ENCODE results near the gene RCC2. TPM values are rescaled to one million over a fixed set of nuclear protein-coding genes. Genes with fewer than 3 reads are reported as not detected.

Gene RCC2
- total and polyA plus RNA-seq, 2 of the 4 experiments (the other 2 are of a cell fraction), result 24.0 to 38.9 TPM

DNA sequence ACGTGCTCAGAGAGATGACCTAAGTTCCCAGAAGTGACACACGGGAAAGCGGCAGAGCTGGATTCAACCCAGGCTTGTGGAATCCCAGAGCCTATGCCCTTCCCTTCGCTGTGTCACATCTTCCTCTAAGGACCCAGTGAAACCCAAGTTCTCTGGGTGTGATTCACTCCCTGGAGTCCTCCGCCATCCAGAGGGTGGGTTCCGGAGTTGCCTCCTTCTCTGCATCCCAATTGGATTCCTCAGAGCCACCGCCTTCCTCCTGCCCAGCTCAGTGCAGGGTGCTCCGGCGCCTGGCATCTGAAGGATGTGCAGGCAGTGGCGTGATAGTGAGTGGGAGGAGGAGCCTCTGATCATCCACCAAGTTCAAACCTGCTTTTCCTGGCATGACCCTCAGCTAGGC is 20.7 kb upstream of the RCC2 start:
- Histone ChIP-seq H3K4me3 (ENCODE audit: insufficient read depth, low read depth, low read length) (no peak overlapping the region), H2BK5ac (ENCODE audit: low read depth, low read length, poor library complexity, severe bottlenecking) (no peak overlapping the region), H4K8ac (ENCODE audit: low read depth in 2 of 2, low read length in 2 of 2) (no peak overlapping the region), H2BK15ac (ENCODE audit: low read depth, low read length) (no peak overlapping the region), H3K27ac (ENCODE audit: insufficient read depth, low read length) (no peak overlapping the region), H3K4me2 (ENCODE audit: low read depth, low read length) (no peak overlapping the region), H3K18ac (ENCODE audit: low read depth, low read length) (no peak overlapping the region), H3K27me3 (ENCODE audit: control insufficient read depth, insufficient read depth, low read length) (peaks cover 2% of the 10 kb centered on the region), H3K23ac (ENCODE audit: low read depth, low read length) (no peak overlapping the region), H3K36me3 (ENCODE audit: control insufficient read depth, insufficient read depth, low read length) (no peaks in the 10 kb centered on the region), H2AFZ (replicated peaks; ENCODE audit: low read length, poor library complexity) (no peak overlapping the region), H4K5ac (ENCODE audit: low read depth, low read length) (no peak overlapping the region), H3K56ac (ENCODE audit: extremely low read depth, insufficient read depth, low read length) (no peak overlapping the region), H3K9me3 (ENCODE audit: control insufficient read depth, insufficient read depth, low read length) (no peaks in the 10 kb centered on the region), H3K79me1 (ENCODE audit: low read depth in 1 of 2, low read length in 2 of 2) (no peaks in the 10 kb centered on the region), H4K91ac (ENCODE audit: insufficient read depth, low read depth, low read length) (no peak overlapping the region), H2BK120ac (ENCODE audit: low read depth, low read length) (no peak overlapping the region), H3K4ac (ENCODE audit: low read depth, low read length) (no peak overlapping the region), H2AK5ac (ENCODE audit: low read depth, low read length) (no peak overlapping the region), H3K9ac (ENCODE audit: low read depth, low read length) (no peak overlapping the region), H3K4me1 (ENCODE audit: control insufficient read depth, insufficient read depth, low read length) (no peaks in the 10 kb centered on the region), H2AK9ac (replicated peaks; ENCODE audit: low read depth, low read length, poor library complexity) (no peak overlapping the region), H2BK20ac (ENCODE audit: low read depth, low read length) (no peak overlapping the region), H4K20me1 (ENCODE audit: insufficient read depth, low read length) (no peaks in the 10 kb centered on the region), H3K14ac (replicated peaks; ENCODE audit: low read depth, low read length) (no peak overlapping the region), H3K9me1 (ENCODE audit: insufficient read depth, low read length) (no peaks in the 10 kb centered on the region)
- ATAC-seq (ENCODE audit: low read depth) (no peak), DNase-seq (no peak)
- in situ Hi-C loops (cut with MboI; ENCODE audit: low sequenced_read_pairs) (no loop called here), intact Hi-C loops (cut with micrococcal nuclease) (no loop called here), dilution Hi-C loops (cut with HindIII; ENCODE audit: low sequenced_read_pairs, unreplicated experiment) (no loop called here)
- 87% methylated on average over 4 of the region's 10 CpGs; no CpG with 5 or more reads in 1 of the 2 experiments for WGBS, 2 experiments (ENCODE audit: extremely low coverage in 2 of 2, insufficient read length in 1 of 2)
- ChIA-PET POLR2A (ENCODE audit: unreplicated experiment) (no interaction called here), CTCF (no interaction called here)
- BruUV-seq (replicated peaks), result no TSS peak
- TF ChIP-seq CTCF (conservative IDR thresholded peaks at IDR 0.05; ENCODE audit: low read depth, low read length), result no peak
- no peak for TF ChIP-seq RCOR1 (IDR thresholded peaks at IDR 0.05; ENCODE audit: insufficient replicate concordance, low read length)
